OCI-LY7 (cell line): Measurements from ENCODE around the gene KHK.

Experiments used
- CTCF ChIP-seq: fragments of 200-600 bp; sonication (generic); conservative IDR thresholded peaks from 2 replicates; pipeline ENCODE4 v1.5.1; 2014; ENCODE audit warnings: mild to moderate bottlenecking, antibody characterized with exemption, low read length, moderate library complexity, mixed read lengths
- EZH2phosphoT487 ChIP-seq: fragments of 200-600 bp; sonication (generic); IDR thresholded peaks from 2 replicates; pipeline ENCODE4 v1.6.1; 2018; ENCODE audit warnings: low read depth, borderline replicate concordance, mild to moderate bottlenecking, mixed run types, antibody characterized with exemption, low read length, moderate library complexity, mixed read lengths

GRCh38 chr2:27038012-27038411, 48.6 kb upstream of the KHK start:
- no peak for TF ChIP-seq CTCF
- no peak for TF ChIP-seq EZH2phosphoT487
